HuH-7 (cell line): ENCODE results near the gene EMID1.
"Not testable (repeated sequence)": the region's sequence is repeated elsewhere in the genome, so short reads cannot be mapped to it uniquely, and the experiment has no call there.

Experiments
- DNase-seq: peaks from one replicate; pipeline ENCODE4 v3.0.0; 2011; ENCODE audit warnings: low spot score

The EMID1 gene

DNA sequence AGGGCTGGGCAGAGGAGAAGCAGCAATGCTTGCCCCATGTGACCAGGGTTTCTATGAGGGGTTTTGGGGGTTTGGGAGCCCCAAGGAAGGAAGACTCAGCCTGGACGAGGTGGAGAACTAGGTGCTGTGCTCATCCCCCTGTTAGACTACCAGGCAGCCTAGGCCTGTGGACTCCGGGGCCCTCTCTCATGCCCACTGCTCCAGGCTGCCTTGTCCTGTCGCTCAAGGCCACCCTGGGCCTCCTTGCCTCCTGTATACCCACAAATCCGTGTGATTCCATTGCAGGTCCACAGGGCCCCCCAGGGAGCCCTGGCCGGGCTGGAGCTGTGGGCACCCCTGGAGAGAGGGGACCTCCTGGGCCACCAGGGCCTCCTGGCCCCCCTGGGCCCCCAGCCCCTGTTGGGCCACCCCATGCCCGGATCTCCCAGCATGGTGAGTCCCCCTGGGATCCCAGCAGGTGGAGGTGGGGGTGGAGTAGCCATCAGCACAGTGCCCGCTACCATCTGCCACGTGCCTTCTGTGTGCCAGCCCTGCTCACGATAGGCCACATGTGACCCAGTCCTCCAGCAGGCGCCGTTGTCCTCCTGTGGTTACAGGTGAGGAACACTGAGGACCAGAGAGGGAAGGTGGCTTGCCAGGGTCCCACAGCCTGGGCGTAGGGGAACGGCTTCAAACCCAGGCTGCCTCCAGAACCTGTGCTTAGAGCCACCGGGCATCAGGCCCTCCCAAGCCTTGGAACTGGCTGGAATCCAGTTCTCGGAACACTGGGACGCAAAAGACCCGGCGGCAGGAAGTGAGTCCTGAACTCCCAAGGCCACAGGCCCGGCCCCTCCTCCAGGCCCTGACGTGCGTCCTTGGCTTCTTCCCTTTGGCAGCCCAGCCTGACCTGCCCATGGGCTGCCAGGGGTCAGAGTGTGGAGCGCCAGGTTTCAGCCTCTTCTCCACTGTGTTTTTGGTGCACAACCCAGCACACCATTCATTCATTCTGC is 26.6 kb downstream of the EMID1 start:
- no peak for DNase-seq

DNA sequence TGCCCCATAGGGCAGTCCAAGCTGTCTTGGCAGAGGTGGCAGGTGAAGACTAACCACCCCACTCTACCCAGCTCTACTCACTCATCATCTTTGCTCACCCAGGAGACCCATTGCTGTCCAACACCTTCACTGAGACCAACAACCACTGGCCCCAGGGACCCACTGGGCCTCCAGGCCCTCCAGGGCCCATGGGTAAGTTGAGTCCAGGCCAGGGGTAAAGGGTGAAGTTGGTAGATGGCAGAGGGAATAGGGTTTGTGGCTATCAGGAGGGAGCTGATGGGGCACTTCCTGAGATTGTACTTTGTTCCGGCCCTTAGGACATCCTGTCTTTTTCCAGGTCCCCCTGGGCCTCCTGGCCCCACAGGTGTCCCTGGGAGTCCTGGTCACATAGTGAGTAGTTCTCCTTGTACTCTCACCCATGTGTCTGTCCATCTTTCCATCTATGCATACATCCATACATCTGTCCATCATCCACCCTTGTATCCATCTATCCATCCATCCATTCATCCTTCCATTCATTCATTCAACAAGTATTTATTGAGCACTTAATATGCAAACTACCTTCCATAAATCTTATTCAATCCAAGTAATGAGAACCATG is 27.7 kb downstream of the EMID1 start:
- DNase-seq, result no peak

DNA sequence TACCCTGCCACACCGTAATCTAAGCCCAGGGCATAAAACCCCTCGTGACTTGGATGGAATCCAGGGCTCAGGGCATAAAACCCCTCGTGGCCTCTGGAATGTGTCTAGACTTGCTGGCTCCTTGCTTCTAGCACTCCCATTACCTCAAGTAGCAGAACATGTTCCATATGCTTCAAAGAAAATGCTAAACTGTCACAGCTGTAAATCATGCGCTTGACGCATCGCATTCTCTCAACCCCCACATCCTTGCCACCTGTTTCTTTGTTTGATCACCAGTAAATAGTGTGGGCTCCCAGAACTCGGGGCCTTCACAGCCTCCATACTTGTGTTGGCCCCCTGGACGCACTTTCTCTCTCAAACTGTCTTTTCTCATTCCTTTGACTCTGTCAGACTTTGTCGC is 34.8 kb downstream of the EMID1 start:
- DNase-seq, result not testable (repeated sequence)

DNA sequence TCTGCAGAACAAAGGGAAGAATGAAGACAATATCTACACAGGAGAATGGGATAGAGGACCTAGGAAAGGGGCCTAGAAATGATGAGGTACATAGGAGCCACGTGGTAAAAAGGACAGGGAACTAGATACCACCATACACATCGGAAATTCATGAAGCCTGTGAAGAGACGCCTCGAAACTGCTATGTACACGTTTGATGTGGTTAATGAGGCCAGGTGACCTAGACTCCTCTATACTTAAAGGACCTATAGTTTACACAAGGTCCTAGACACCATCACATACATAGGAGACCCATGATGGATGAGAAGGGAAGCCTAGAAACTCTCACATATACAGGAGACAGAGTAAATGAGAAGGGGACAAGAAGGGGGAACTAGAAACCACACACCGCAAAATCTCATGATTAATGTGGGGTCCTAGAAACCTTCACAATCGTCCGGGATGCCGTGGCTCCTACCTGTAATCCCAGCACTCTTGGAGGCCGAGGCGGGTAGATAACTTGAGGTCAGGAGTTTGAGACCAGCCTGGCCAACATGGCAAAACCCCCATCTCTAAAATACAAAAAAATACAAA is 38.3 kb downstream of the EMID1 start:
- DNase-seq, result no peak

DNA sequence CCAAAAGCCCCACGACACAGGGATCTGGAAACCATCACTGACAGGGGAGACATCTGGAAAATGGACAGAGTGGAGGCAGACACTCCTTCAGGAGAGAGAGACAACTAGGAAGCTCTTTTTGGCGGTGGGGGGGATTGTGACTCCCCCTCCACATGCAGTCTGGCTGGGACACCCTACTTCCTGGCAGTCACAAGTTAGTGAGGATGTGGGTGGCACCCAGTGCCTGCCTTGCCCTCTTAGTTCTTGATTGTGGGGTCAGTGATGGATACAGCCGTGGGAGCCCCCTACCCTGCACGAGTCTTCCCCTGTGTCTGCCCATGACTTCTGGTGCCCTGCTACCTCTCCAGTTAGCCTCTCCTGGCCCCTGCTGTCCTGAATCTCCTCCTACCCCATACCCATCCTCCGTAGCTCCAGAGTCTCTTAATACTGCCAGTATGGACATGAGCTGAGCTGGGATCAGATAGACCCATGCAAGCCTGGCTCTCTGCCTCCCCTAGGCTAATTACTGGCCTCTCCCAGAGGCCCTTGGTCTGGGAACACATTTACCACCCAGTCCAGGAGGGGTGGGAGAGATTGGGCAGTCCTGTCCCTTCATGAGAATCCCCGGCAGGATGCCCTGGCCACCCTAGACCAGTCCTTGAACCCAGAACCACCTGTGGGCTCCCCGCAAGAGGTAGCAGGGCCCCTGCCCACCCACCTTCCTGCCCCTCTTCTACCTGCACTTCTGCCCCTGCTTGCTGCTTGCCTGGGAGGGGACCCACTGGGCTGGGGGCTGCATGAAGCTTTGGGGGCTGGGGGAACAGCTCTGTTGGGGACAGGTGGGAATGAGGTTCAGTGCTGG is 39.3 kb downstream of the EMID1 start:
- DNase-seq, result no peak

DNA sequence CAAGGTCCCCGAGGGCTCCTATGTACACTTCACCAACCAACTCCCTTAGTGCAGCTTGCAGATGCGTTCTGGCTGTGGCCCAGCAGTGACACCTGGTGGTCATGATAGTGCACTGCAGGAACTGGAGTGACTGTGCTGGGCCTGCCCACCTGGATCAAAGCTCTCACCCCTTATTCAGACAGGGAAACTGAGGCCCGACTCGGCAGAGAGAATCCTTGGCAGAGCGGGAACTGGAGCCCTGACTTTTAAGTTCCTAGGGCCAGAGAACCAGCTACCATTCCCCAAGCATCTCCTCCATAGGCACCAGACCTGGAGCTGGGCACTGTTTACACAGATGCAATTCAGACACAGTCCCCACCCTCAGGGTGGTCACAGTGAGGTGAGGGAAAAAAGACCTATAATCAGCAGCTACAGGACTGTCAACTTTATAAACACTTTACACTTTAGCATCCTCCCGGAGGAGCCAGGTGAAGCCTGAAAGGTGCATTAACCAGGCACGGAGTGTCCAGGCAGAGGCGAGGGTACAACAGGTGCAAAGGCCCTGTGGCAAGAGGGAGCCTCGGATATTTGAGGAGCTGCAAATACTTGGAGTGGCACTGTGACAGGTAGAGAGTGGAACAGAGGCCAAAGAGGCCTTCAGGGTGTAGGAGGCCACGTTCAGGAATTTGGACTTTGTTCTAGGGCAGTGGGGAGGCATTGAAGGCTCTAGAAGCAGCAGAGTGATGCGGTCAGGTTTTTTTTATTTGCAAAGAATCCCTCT is 40.1 kb downstream of the EMID1 start:
- peak; percentile 96 for DNase-seq

DNA sequence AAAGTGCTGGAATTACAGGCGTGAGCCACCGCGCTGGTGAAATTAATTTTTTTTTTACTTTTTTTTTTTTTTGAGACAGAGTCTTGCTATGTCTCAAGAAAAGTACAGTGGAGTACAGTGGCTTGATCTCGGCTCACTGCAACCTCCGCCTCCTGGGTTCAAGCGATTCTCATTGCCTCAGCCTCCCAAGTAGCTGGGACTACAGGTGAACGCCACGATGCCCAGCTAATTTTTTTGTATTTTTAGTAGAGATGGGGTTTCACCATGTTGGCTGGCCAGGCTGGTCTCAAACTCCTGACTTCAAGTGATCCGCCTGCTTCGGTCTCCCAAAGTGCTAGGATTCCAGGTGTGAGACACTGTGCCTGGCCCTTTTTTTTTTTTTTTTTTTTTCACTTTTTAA is 42.2 kb downstream of the EMID1 start:
- not testable (repeated sequence) for DNase-seq

DNA sequence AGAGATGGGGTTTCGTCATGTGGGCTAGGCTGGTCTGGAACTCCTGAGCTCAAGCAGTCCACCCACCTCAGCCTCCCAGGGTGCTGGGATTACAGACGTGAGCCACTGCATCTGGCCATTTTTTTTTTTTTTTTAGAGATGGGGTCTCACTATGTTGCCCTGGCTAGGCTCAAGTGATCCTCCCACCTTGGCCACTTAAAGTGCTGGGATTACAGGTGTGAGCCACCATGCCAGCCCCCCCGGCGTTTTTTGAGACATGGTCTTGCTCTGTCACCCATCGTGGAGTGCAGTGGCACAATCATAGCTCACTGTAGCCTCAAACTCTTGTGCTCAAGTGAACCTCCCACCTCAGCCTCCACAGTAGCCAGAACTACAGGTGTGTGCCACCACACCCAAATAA is 45.6 kb downstream of the EMID1 start:
- no peak for DNase-seq

DNA sequence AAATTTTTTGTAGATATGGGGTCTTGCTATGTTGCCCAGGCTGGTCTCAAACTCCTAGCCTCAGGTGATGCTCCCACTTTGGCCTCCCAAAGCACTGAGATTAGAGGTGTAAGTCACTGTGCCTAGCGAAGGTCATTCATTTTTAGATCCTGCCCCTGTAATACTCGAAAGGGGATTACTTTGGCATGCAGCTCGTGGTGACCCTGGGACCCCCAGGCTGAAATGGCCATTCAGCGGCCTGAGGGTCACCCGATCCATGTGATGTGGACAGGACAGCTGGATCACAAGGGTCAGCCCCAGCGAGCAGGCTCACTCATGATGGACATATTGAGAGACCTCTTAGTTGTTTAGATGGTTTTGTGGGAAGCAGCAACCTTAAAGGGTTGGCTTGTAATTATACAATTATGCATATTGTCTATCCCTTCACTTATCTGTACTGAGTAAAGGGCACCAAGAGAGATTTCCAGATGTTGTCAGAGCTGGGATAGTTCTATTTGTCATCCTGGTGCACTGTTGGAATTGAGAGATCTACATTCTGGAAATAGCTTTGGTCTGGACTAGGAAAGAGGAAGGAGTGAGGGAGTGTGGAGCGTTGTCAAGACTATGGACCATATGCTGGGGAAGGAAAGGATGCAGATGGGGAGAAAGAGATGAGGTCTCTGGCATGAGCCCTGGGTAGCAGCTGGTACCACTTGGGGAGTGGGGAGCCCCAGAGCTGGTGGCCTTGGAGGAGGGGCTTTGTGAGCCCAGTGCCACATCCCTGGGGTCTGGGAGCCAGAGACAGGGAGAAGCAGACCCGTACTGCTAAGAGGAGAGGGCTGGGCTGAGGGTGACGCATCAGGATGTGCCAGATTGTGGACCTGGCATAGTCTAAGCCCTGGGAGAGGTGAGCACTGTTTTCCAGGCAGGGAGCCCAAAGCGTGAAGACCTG is 46.5 kb downstream of the EMID1 start:
- DNase-seq, result peak; percentile 20

DNA sequence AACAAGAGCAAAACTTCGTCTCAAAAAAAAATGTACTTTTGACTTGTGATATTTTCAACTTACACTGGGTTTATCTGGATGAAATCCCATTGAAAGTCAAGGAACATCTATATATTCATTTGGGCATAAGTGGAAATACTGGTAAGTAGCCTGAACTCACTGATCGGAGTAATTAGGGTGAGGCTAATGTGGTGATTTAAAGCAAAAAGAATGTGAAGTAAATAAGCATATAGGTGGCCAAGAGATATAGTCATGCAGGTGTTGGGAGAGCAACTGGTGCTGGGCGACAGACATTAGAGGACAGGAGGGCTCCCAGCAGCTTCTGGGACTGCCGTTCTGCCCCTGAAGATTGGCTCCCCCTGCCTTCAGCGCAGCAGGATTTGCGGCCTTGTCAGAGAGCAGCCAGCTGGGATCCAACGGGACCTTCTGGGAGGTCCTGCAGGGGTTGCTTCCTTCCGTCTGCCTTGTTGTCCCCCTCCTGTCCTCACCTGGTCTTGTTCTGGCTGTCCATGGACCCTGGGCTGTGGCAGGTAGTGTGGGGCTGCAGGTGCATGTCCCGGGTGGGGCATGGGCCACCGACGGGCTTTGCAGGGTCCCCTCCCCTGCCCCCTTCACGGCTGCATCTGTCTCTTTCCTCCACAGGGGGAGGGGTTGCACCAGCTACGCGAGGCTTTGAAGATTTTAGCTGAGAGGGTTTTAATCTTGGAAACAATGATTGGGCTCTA is 48.0 kb downstream of the EMID1 start:
- DNase-seq, result peak; percentile 13

DNA sequence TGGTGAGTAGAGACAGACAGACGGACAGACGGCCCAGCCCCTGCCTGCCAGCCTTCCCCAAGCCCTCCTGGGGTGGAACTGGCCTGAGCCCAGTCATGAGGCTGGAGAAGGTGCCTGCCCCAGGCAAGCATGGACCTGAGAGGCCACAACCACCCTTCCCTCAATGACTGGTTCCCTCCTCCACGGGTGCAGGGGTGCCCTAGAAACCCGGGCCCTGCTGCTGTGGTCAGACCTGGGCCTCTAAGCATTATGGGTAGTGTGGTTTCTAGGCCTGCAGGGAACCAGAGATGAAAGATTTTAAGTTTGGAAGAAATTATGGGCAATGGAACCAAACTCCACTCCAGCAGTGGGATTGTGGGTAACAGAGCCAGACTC is 48.6 kb downstream of the EMID1 start:
- DNase-seq, result peak; percentile 13

DNA sequence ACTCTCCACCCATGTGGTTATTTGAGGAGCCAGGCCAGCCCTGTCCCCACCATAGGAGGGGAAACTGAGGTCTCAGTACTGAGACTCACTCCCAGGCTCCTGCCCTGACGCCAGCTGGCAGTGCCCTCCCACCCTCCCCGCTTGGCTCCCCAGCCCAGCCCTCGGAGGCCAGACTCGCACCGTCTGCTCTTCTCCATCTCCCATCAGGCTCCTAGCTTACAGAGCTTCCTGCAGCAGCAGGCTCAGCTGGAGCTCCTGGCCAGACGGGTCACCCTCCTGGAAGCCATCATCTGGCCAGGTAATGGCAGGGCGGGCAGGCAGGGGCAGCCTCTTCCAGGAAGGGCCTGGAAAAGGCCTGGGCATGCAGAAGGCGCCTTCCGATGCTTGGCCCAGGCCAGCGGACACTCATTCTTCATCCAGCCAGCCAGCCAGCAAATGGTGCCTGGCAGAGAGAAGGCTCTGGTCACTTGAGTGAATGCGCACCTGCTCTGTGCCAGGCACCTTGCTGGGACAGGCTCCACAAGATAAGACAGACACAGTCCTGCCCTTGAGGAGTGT is 49.4 kb downstream of the EMID1 start:
- DNase-seq, result peak; percentile 9

DNA sequence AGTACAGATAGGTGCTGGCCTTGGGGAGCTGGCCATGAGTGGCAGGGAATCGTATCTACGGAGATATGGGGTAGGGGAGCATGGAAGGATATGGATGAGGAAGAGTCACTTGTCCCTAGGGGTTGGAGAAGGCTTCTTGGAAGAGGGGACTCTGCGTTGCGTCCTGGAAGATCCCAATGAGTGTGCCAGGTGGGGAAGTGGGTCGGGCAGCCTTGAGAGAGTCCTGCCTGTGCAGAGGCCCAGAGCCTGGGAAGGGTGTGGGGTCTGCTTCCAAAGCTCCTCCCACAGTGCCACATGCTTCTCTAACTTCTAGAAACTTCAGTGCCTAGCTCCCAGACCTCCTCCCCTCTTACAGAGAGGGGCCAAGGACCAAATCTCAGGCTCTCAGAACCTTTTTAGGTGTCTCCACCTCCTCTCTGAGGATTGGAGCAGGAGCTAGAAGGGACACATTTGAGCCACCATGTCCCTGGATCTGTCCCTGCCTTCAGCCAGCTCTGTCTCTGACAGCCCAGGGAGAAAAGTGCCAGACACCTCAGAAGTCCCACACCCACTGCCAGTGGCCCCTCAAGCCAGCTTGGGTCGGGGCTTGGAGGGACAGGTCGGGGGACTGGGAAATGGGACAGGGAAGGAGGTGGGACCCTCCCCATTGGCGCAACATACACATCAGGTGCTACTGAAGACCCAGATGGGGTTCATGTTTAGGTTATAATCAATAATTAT is 51.1 kb downstream of the EMID1 start:
- peak; percentile 24 for DNase-seq

DNA sequence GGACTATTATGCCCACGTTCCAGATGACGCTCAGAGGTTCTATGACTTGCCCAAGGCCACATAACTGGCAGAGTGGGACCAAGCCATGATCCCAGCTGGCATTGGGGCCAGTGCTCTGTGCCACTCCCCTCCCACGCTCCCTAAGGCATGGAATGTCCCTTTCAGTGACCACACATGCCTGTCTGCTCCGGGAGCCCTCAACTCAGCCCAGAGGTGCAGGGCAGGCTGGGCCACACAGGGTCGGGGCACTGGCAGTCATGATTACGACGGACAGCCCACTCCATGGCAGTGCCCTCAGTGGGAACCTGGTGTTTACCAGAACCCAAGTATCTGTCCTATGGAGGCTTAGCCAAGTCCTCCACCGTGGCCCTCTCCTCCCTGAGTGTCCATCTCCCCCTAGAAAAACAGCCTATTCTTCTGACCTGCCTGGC is 52.1 kb downstream of the EMID1 start:
- peak; percentile 17 for DNase-seq

DNA sequence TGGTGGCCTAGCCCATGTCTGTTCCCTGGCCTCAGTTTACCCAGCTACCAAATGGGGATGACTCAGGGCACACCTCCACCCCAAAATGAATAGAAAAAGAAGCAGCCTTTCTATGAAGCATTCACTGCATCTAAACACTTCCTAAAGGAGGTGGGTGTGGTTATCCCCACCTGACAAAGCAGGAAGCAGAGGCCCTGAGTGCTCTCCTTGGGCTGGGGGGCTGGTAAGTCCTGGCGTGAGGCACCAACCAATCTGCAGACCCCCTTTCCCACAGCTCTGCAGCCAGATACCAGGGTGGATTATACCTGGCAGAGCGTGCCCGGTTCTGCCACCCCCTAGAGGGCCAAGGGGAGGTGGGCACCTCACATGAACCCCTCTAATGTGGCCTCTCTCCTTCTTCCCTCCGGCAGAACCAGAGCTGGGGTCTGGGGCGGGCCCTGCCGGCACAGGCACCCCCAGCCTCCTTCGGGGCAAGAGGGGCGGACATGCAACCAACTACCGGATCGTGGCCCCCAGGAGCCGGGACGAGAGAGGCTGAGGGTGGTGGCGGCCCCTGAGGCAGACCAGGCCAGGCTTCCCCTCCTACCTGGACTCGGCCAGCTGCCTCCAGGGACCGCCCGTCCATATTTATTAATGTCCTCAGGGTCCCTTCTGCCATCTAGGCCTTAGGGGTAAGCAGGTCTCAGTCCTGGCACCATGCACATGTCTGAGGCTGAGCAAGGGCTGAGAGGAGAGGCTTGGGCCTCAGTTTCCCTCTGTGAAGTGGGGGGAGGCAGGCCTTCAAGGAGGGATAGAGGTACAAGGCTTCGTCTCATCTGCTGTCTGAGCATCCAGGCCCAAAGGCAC is 52.9 kb downstream of the EMID1 start:
- DNase-seq, result peak; percentile 24

DNA sequence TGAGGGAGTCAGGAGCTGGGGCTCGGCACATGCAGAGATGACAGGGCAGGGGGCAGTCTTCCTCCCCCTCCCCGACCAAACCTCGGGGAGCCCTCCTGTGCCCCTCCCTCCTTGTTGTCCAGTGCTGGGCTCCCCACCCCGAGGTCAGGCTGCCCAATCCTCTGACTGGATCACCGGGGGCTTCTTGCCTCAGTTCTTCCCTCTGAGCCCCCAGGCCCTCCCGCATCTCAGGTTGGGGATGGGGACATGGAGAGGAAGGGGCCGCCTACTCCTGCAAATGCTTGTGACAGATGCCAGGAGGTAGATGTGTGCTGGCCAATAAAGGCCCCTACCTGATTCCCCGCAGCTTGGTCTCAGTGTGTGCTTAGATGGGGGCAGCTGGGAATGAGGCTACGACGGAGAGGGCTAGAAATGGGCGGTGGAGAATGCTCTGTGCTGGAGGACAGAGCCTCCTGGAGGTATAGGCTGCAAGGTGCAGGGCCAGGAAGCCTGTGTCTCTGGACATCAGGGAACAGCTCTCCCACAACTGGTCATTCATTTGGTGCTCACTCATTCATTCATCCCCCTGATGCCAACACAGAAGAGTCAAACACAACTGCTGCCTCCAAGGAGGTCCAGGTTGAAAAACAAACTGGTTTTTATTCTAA is 53.7 kb downstream of the EMID1 start:
- DNase-seq, result peak; percentile 82

DNA sequence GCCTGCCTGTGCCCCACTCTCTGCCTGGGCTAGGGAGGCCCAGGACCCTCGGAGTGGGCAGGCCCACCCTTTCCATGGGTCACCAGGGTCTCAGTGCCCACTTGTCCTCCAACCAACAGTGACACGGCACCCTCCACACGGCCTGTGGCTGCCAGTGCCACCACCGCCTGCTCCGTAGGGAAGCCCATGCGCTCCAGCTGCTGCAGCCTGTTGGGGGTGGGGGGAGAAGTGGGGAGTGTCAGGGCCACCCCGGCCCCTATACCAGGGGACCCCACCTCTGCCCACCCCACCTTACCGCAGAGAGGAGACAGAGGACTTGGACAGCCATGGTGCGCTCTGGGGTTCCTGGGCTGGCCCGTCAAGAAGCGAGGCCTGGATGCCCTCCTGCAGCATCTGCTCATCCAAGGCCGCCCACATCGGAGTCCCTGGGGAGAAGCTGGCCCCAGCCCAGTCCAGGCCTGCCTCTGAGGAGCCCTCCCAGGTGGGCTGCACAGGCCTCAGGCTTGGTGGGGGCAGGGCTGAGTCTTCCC is 54.4 kb downstream of the EMID1 start:
- no peak for DNase-seq
